ENCODE data around the gene IL9R. TPM values are rescaled to one million over a fixed set of nuclear protein-coding genes. Genes with fewer than 3 reads are reported as not detected.
A peak's percentile ranks its signal among the peaks of the same experiment; 100 is the strongest.
"Not testable (repeated sequence)": the region's sequence is repeated elsewhere in the genome, so short reads cannot be mapped to it uniquely, and the experiment has no call there.

IL9R gene
- total RNA-seq, 1 experiment from 2014 or later: not detected

- intact Hi-C loops (cut with micrococcal nuclease): no loop called here
- Histone ChIP-seq H3K4me2 (ENCODE audit: low read length) (no peak overlapping the region), H2AFZ (ENCODE audit: low read length) (no peak overlapping the region), H3K27me3 (ENCODE audit: low read length) (no peaks in the 10 kb centered on the region), H3K9me3 (ENCODE audit: low read length) (no peaks in the 10 kb centered on the region), H3K4me3 (ENCODE audit: low read length) (no peak overlapping the region), H3K27ac (ENCODE audit: low read length) (no peak overlapping the region), H3K36me3 (ENCODE audit: low read depth, low read length) (no peaks in the 10 kb centered on the region), H3K4me1 (ENCODE audit: insufficient read depth, low read length) (no peaks in the 10 kb centered on the region), H4K20me1 (ENCODE audit: low read length) (no peaks in the 10 kb centered on the region), H3K9ac (ENCODE audit: low read length) (no peak overlapping the region), H3F3A (ENCODE audit: low read length, unreplicated experiment) (no peaks in the 10 kb centered on the region), H3K79me2 (ENCODE audit: low read length) (no peaks in the 10 kb centered on the region), H3K9me2 (replicated peaks; ENCODE audit: low read length) (no peaks in the 10 kb centered on the region)
- ChIA-PET POLR2A (ENCODE audit: unreplicated experiment) (no interaction called here), CTCF (no interaction called here)
- DNase-seq (no peak), ATAC-seq (no peak)
- TF ChIP-seq EZH2 (IDR thresholded peaks at IDR 0.05; ENCODE audit: low read length, unreplicated experiment) (no peak), EZH2phosphoT487 (IDR thresholded peaks at IDR 0.05; ENCODE audit: borderline replicate concordance, low read length) (no peak)
- TF ChIP-seq, protein P1, sequence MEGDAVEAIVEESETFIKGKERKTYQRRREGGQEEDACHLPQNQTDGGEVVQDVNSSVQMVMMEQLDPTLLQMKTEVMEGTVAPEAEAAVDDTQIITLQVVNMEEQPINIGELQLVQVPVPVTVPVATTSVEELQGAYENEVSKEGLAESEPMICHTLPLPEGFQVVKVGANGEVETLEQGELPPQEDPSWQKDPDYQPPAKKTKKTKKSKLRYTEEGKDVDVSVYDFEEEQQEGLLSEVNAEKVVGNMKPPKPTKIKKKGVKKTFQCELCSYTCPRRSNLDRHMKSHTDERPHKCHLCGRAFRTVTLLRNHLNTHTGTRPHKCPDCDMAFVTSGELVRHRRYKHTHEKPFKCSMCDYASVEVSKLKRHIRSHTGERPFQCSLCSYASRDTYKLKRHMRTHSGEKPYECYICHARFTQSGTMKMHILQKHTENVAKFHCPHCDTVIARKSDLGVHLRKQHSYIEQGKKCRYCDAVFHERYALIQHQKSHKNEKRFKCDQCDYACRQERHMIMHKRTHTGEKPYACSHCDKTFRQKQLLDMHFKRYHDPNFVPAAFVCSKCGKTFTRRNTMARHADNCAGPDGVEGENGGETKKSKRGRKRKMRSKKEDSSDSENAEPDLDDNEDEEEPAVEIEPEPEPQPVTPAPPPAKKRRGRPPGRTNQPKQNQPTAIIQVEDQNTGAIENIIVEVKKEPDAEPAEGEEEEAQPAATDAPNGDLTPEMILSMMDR (conservative IDR thresholded peaks at IDR 0.05; ENCODE audit: low read depth, low read length): no peak
- BruUV-seq (replicated peaks): no TSS peak
Observed at GRCh38 chrX:155995321-155995875, 2.1 kb upstream of the IL9R start.

- no peaks in the 10 kb centered on the region for H3K79me2 ChIP-seq (ENCODE audit: low read length)
- no peaks in the 10 kb centered on the region for H3K4me1 ChIP-seq (ENCODE audit: insufficient read depth, low read length)
- no peak overlapping the region for H3K4me3 ChIP-seq (ENCODE audit: low read length)
- H3K4me2 ChIP-seq (ENCODE audit: low read length): no peak overlapping the region
- H3K9me3 ChIP-seq (ENCODE audit: low read length): no peaks in the 10 kb centered on the region
- no peaks in the 10 kb centered on the region for H4K20me1 ChIP-seq (ENCODE audit: low read length)
- ChIA-PET CTCF (no interaction called here), POLR2A (ENCODE audit: unreplicated experiment) (no interaction called here)
- no peaks in the 10 kb centered on the region for H3F3A ChIP-seq (ENCODE audit: low read length, unreplicated experiment)
- no TSS peak for BruUV-seq (replicated peaks)
- no peak for ATAC-seq
- no peaks in the 10 kb centered on the region for H3K27me3 ChIP-seq (ENCODE audit: low read length)
- intact Hi-C loops (cut with micrococcal nuclease): no loop called here
- no peaks in the 10 kb centered on the region for H3K9me2 ChIP-seq (replicated peaks; ENCODE audit: low read length)
- H3K27ac ChIP-seq (ENCODE audit: low read length): no peak overlapping the region
- no peak overlapping the region for H2AFZ ChIP-seq (ENCODE audit: low read length)
- H3K36me3 ChIP-seq (ENCODE audit: low read depth, low read length): no peaks in the 10 kb centered on the region
- no peak for TF ChIP-seq EZH2phosphoT487 (IDR thresholded peaks at IDR 0.05; ENCODE audit: borderline replicate concordance, low read length)
- TF ChIP-seq EZH2 (IDR thresholded peaks at IDR 0.05; ENCODE audit: low read length, unreplicated experiment): no peak
- TF ChIP-seq, protein P1 (conservative IDR thresholded peaks at IDR 0.05; ENCODE audit: low read depth, low read length): no peak
- no peak for DNase-seq
- H3K9ac ChIP-seq (ENCODE audit: low read length): no peak overlapping the region
Observed at GRCh38 chrX:155998116-155998515, 620 bp downstream of the IL9R start.

GRCh38 chrX:155998761-155999510 lies 1.4 kb downstream of the IL9R start:
- H3K4me3 ChIP-seq (ENCODE audit: low read length): no peak overlapping the region
- no peak for DNase-seq
- CTCF ChIA-PET: no interaction called here
- no peaks in the 10 kb centered on the region for H3K79me2 ChIP-seq (ENCODE audit: low read length)
- POLR2A ChIA-PET (ENCODE audit: unreplicated experiment): no interaction called here
- BruUV-seq (replicated peaks): no TSS peak
- no peaks in the 10 kb centered on the region for H3K9me3 ChIP-seq (ENCODE audit: low read length)
- intact Hi-C loops (cut with micrococcal nuclease): no loop called here
- no peaks in the 10 kb centered on the region for H3K4me1 ChIP-seq (ENCODE audit: insufficient read depth, low read length)
- H3K4me2 ChIP-seq (ENCODE audit: low read length): no peak overlapping the region
- H2AFZ ChIP-seq (ENCODE audit: low read length): no peak overlapping the region
- no peaks in the 10 kb centered on the region for H3K9me2 ChIP-seq (replicated peaks; ENCODE audit: low read length)
- ATAC-seq: no peak
- no peaks in the 10 kb centered on the region for H3F3A ChIP-seq (ENCODE audit: low read length, unreplicated experiment)
- TF ChIP-seq, protein P1 (conservative IDR thresholded peaks at IDR 0.05; ENCODE audit: low read depth, low read length): no peak
- TF ChIP-seq EZH2phosphoT487 (IDR thresholded peaks at IDR 0.05; ENCODE audit: borderline replicate concordance, low read length) (no peak), EZH2 (IDR thresholded peaks at IDR 0.05; ENCODE audit: low read length, unreplicated experiment) (no peak)
- no peaks in the 10 kb centered on the region for H4K20me1 ChIP-seq (ENCODE audit: low read length)
- no peaks in the 10 kb centered on the region for H3K27me3 ChIP-seq (ENCODE audit: low read length)
- no peak overlapping the region for H3K9ac ChIP-seq (ENCODE audit: low read length)
- no peak overlapping the region for H3K27ac ChIP-seq (ENCODE audit: low read length)
- no peaks in the 10 kb centered on the region for H3K36me3 ChIP-seq (ENCODE audit: low read depth, low read length)

- H3K27ac ChIP-seq (ENCODE audit: low read length); H3K9me2 ChIP-seq (replicated peaks; ENCODE audit: low read length); intact Hi-C loops (cut with micrococcal nuclease); POLR2A ChIA-PET (ENCODE audit: unreplicated experiment); H3K27me3 ChIP-seq (ENCODE audit: low read length); CTCF ChIA-PET; H3K4me2 ChIP-seq (ENCODE audit: low read length); ATAC-seq; H2AFZ ChIP-seq (ENCODE audit: low read length); H3K36me3 ChIP-seq (ENCODE audit: low read depth, low read length); H3K79me2 ChIP-seq (ENCODE audit: low read length); BruUV-seq (replicated peaks); H3F3A ChIP-seq (ENCODE audit: low read length, unreplicated experiment); H3K9me3 ChIP-seq (ENCODE audit: low read length); H4K20me1 ChIP-seq (ENCODE audit: low read length); H3K9ac ChIP-seq (ENCODE audit: low read length); H3K4me1 ChIP-seq (ENCODE audit: insufficient read depth, low read length); H3K4me3 ChIP-seq (ENCODE audit: low read length): not testable (repeated sequence)
- DNase-seq: peak; percentile 3
Observed at GRCh38 chrX:155999751-156000150, 2.3 kb downstream of the IL9R start.

Measured in PC-3 (cell line).